HepG2 (cell line): ENCODE results near the gene ETS2. TPM values are rescaled to one million over a fixed set of nuclear protein-coding genes. Genes with fewer than 3 reads are reported as not detected.

ENCODE experiments used
- CEBPG ChIP-seq: IDR thresholded peaks from 2 replicates; pipeline ENCODE4 v1.6.1; 2016
- CENPBD1 ChIP-seq: sonication (generic); formaldehyde crosslinking; IDR thresholded peaks from 2 replicates; pipeline ENCODE4 v1.8.0; 2022; ENCODE audit warnings: missing genetic modification reagents, low read depth, mild to moderate bottlenecking, borderline replicate concordance
- FOSL2 ChIP-seq: sonication (generic); formaldehyde crosslinking; IDR thresholded peaks from 2 replicates; pipeline ENCODE4 v1.4.0; 2020; ENCODE audit warnings: missing genetic modification reagents
- GATAD2A ChIP-seq: IDR thresholded peaks from 2 replicates; pipeline ENCODE4 v1.6.1; 2016
- HDAC1 ChIP-seq: sonication (generic); formaldehyde crosslinking; IDR thresholded peaks from 2 replicates; pipeline ENCODE4 v1.5.1; 2020; ENCODE audit warnings: mild to moderate bottlenecking, missing genetic modification reagents
- HOMEZ ChIP-seq: IDR thresholded peaks from 2 replicates; pipeline ENCODE4 v1.6.1; 2016; ENCODE audit warnings: low read depth
- IRF2 ChIP-seq: IDR thresholded peaks from 2 replicates; pipeline ENCODE4 v1.6.1; 2018; ENCODE audit warnings: missing genetic modification reagents, missing compliant biosample characterization
- JUN ChIP-seq: sonication (generic); formaldehyde crosslinking; IDR thresholded peaks from 2 replicates; pipeline ENCODE4 v1.4.0; 2020; ENCODE audit warnings: mild to moderate bottlenecking, missing genetic modification reagents
- NPAS2 ChIP-seq: sonication (generic); formaldehyde crosslinking; IDR thresholded peaks from 2 replicates; pipeline ENCODE4 v1.8.0; 2022; ENCODE audit warnings: mild to moderate bottlenecking, missing genetic modification reagents, borderline replicate concordance
- NRL ChIP-seq: sonication (generic); formaldehyde crosslinking; IDR thresholded peaks from 2 replicates; pipeline ENCODE4 v1.5.0; 2020; ENCODE audit warnings: missing genetic modification reagents, mild to moderate bottlenecking, moderate library complexity, borderline replicate concordance
- PHF21A ChIP-seq: sonication (generic); formaldehyde crosslinking; IDR thresholded peaks from 2 replicates; pipeline ENCODE4 v1.5.0; 2020; ENCODE audit warnings: mild to moderate bottlenecking, missing genetic modification reagents
- RBM39 ChIP-seq: fragments of 200-400 bp; formaldehyde crosslinking; IDR thresholded peaks from one replicate; pipeline ENCODE4 v1.6.1; 2018; ENCODE audit warnings: antibody characterized with exemption, mild to moderate bottlenecking, low read depth, low read length; ENCODE audit not compliant: poor library complexity, severe bottlenecking
- RFXANK ChIP-seq: IDR thresholded peaks from 2 replicates; pipeline ENCODE4 v1.6.1; 2016
- RXRB ChIP-seq: IDR thresholded peaks from 2 replicates; pipeline ENCODE4 v1.6.1; 2016; ENCODE audit warnings: borderline replicate concordance, missing genetic modification reagents, missing compliant biosample characterization
- SAP130 ChIP-seq: IDR thresholded peaks from 2 replicates; pipeline ENCODE4 v1.6.1; 2016; ENCODE audit warnings: low read depth
- TAF1 ChIP-seq: sonication (generic); formaldehyde crosslinking; IDR thresholded peaks from 2 replicates; pipeline ENCODE4 v1.4.0; 2020; ENCODE audit warnings: missing genetic modification reagents
- ZFY ChIP-seq: sonication (generic); formaldehyde crosslinking; IDR thresholded peaks from 2 replicates; pipeline ENCODE4 v1.4.0; 2020; ENCODE audit warnings: missing genetic modification reagents
- ZNF24 ChIP-seq: fragments of 450-650 bp; IDR thresholded peaks from 2 replicates; pipeline ENCODE4 v1.6.1; 2017; ENCODE audit warnings: antibody characterized with exemption, mild to moderate bottlenecking
- ZNF432 ChIP-seq: sonication (generic); formaldehyde crosslinking; IDR thresholded peaks from 2 replicates; pipeline ENCODE4 v1.5.0; 2020; ENCODE audit warnings: missing genetic modification reagents, mild to moderate bottlenecking, borderline replicate concordance
- ZNF570 ChIP-seq: sonication (generic); formaldehyde crosslinking; IDR thresholded peaks from 2 replicates; pipeline ENCODE4 v1.4.0; 2020; ENCODE audit warnings: mild to moderate bottlenecking, missing genetic modification reagents, borderline replicate concordance
- ZNF687 ChIP-seq: sonication (generic); formaldehyde crosslinking; IDR thresholded peaks from 2 replicates; pipeline ENCODE4 v1.5.1; 2020; ENCODE audit warnings: mild to moderate bottlenecking, missing genetic modification reagents, moderate library complexity
- ZNF850 ChIP-seq: sonication (generic); formaldehyde crosslinking; conservative IDR thresholded peaks from 2 replicates; pipeline ENCODE4 v1.9.0; 2021; ENCODE audit warnings: mild to moderate bottlenecking, missing genetic modification reagents
- ZXDC ChIP-seq: sonication (generic); formaldehyde crosslinking; IDR thresholded peaks from 2 replicates; pipeline ENCODE4 v1.5.0; 2020; ENCODE audit warnings: mild to moderate bottlenecking, missing genetic modification reagents
- polyA plus RNA-seq, 8 experiments: library from polyadenylated mRNA; depleted of rRNA in 3 of 8; stranded (reverse) in 7 of 8; unstranded in 1 of 8; fragments of >200 nt; fragmentation: Illumina TruSeq in 4 of 8; extraction: Trizol in 4 of 8; gene quantifications; 2 replicates each; pipeline versions ENCODE4 v1.2.1 to v1.2.3, GENCODE V29; 2011 to 2016; ENCODE audit warnings: low read depth in 4 of 8, missing spikeins in 1 of 8, mixed read lengths in 1 of 8; ENCODE audit not compliant: insufficient read depth in 1 of 8
- total RNA-seq, 5 experiments: library from RNA; depleted of rRNA; stranded (reverse); fragments of >200 nt; fragmentation: Illumina TruSeq; extraction: Trizol; gene quantifications; 2 replicates each; pipeline ENCODE4 v1.2.3, GENCODE V29; 2016; ENCODE audit warnings: low read depth in 1 of 5

ETS2 gene
- total and polyA plus RNA-seq, 2 of the 13 experiments (the other 11 are each of a cell fraction or from before 2014, with no cell fraction given): 24.6 to 64.4 TPM

GRCh38 chr21:38824124-38824822, 18.5 kb downstream of the ETS2 start (continued):
- TF ChIP-seq IRF2: peak; percentile 64; the same call in 1 of the 2 replicates
- peak; percentile 93 for TF ChIP-seq FOSL2
- TF ChIP-seq NPAS2 (CRISPR knock-in tag): no peak
- peak; percentile 62; the same call in 1 of the 2 replicates for TF ChIP-seq ZNF24
- TF ChIP-seq GATAD2A (CRISPR knock-in tag): peak; percentile 93
- peak; percentile 65; the same call in 1 of the 2 replicates for TF ChIP-seq CEBPG (CRISPR knock-in tag)
- no peak for TF ChIP-seq TAF1 (CRISPR knock-in tag)
- TF ChIP-seq ZXDC (CRISPR knock-in tag): no peak
- no peak for TF ChIP-seq ZNF850 (CRISPR knock-in tag)
- peak; percentile 67 for TF ChIP-seq SAP130
- peak; percentile 33; the same call in 1 of the 2 replicates for TF ChIP-seq ZFY (CRISPR knock-in tag)
- peak; percentile 82 for TF ChIP-seq RFXANK
- TF ChIP-seq RXRB: peak; percentile 94
- peak; percentile 70 for TF ChIP-seq HDAC1 (CRISPR knock-in tag)
- peak; percentile 78; the same call in 1 of the 2 replicates for TF ChIP-seq PHF21A
- TF ChIP-seq ZNF687: peak; percentile 44; the same call in 1 of the 2 replicates
- TF ChIP-seq RBM39: no peak
- no peak for TF ChIP-seq ZNF570 (CRISPR knock-in tag)
- no peak for TF ChIP-seq ZNF432 (CRISPR knock-in tag)
- no peak for TF ChIP-seq NRL (CRISPR knock-in tag)
- 0 out of 2 replicates have a peak, but pooled peaks have one; percentile 47 for TF ChIP-seq JUN (CRISPR knock-in tag)
- TF ChIP-seq HOMEZ (CRISPR knock-in tag): peak; percentile 93; the same call in 1 of the 2 replicates
- TF ChIP-seq CENPBD1 (CRISPR knock-in tag): no peak
